HTR-8/SVneo (cell line): ENCODE results near the gene FGF4.

ENCODE experiments used
- DNase-seq: peaks from one replicate; pipeline ENCODE4 v3.0.0; 2011; ENCODE audit warnings: low spot score, mixed read lengths; ENCODE audit not compliant: insufficient read length
- FAIRE-seq: peaks from 2 replicates; lab custom pipeline; 2011; peaks lifted over from hg19 to GRCh38; lab: Jason Lieb, UNC

The FGF4 gene

DNA sequence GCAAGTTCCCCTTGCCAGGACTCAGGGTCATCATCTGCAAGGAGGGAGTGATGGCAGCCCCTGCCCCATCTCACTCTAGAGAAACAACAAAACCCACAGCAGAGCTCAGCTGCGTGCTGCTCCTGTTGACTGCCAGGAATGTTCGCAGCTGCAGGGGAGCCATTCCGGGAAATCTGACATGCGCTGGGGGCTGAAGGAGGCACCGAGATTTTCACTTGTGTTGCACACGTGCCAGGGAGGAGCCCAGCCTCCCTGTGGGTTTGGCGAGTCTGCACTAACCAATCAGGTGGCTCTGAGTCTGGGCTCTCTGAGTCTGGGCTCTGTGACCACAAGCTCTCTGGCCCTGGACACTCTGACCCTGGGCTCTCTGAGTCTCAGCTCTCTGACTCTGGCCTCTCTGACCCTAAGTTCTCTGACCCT is 33.5 kb upstream of the FGF4 start:
- DNase-seq (no peak), FAIRE-seq (peak; percentile 57)

DNA sequence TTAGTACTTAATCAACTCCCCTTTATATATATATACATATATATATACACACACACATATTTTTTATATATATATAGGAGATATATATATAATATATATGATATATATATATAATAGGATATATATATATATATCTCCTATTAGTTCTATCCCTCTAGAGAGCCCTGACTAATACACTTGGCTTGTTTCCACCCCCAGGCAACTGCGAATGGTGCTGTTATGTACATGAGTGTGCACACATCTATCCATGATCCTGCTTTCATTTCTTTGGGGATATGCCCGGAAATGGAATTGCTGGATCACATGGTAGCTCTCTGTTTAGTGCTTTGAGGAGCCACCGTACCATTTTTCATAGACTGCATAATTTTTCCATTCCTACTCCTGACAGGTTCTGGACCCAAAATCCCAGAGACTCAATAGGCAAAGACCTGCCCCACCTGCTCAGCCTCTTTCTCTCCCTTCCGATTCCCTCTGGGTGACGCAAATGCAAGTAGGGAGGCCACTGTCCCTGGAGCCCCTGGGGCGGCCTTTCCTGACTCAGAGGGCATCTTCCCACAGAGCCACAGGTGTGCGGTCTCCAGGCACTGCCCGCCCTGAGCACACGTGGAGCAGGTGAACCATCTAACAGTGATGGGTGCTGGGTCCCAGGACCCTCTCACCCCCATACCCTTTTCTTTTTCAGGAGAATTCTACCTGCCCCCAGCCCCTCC is 32.1 kb upstream of the FGF4 start:
- DNase-seq (no peak), FAIRE-seq (no peak)

DNA sequence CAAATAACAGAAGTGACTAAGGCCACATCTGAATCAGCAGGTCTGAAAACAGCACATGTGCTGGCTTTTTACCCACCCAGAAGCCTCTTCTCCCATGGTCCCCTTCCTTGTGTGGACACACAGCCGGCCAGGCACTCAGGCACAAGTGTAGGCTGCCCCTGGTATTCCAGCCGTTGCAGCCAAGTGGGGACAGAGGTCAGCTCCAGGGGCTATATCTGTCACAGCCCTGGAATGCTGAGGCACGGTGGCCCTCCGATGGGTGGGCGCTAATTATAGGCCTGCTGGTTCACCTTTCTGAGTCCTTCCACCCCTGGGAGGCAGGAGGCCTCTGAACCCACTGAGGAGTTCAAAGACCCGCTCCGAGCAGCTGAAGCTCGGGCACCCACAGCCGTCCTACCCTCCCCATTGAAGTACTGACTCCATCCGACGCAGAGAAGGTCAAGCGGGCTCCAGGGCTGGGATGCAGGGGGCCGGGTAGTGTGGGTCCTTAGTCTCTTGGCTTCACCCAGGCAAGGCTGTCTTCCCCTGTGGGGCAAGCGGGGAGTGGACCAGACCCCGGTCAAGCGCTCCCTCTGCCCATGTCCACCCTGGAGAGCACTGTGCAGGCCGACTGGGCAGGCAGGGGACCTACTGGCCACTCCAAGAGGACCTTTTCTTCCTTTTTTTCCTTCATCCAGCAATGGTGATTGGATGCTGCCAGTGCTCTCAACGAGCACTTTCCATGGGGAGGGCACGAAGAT is 29.8 kb upstream of the FGF4 start:
- FAIRE-seq (no peak), DNase-seq (no peak)

DNA sequence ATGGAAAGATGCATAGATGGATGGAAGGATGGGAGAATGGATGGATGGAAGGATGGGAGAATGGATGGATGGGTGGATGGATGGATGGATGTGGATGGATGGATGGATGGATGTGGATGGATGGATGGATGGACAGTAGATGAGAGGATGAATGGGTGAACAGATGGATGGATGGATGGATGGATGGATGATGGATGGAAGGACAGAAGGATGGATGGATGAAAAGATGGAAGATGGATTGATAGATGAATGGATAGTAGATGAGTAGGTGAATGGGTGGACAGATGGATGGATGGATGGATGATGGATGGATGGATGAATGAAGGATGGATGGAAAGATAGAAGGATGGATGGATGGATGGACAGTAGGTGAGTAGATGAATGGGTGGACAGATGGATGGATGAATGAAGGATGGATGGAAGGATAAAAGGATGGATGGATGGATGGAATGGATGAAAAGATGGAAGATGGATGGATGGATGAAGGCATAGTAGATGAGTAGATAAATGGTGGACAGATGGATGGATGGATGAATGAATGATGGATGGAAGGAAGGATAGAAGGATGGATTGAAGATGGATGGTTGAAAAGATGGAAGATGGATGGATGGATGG is 28.6 kb upstream of the FGF4 start:
- peak; percentile 92 for FAIRE-seq
- DNase-seq: no peak

DNA sequence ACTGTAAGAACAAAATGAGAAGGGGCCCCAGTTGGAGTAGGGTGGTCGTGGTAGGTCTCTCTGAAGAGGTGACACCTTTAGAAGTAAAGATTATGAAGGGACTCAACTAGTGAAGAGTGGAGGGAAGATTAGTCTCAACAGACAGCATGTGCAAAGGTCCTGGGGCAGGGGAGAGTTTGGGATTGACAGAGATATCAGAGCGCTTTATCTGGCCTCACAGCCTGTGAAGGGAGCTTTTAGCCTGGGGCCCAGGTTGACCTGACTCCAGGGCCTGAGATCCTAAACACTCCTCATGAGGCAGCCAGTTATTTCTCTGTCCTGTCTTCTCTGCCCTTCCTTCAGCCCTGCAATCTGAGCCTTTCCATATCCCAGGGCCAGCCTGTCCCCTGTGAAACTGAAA is 27.9 kb upstream of the FGF4 start:
- no peak for FAIRE-seq
- no peak for DNase-seq

DNA sequence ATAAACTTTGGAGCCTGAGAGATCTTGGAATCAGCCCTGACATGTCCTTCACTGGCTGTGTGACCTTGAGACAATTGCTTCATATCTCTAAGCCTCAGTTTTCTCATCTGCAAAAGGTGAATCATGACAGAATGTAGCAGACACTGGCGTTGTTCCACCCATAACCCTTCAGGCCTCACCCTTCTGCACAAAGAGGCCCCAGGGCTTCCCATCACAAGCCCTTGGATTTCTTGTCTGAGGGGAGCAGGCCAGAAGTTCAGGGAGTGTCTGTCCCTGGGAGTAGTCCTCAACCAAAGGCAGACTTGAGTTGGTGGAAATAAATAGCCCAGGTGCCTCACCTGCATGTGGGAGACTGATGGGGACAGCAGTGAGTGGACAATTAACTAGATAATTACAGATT is 27.4 kb upstream of the FGF4 start:
- FAIRE-seq (no peak), DNase-seq (no peak)

DNA sequence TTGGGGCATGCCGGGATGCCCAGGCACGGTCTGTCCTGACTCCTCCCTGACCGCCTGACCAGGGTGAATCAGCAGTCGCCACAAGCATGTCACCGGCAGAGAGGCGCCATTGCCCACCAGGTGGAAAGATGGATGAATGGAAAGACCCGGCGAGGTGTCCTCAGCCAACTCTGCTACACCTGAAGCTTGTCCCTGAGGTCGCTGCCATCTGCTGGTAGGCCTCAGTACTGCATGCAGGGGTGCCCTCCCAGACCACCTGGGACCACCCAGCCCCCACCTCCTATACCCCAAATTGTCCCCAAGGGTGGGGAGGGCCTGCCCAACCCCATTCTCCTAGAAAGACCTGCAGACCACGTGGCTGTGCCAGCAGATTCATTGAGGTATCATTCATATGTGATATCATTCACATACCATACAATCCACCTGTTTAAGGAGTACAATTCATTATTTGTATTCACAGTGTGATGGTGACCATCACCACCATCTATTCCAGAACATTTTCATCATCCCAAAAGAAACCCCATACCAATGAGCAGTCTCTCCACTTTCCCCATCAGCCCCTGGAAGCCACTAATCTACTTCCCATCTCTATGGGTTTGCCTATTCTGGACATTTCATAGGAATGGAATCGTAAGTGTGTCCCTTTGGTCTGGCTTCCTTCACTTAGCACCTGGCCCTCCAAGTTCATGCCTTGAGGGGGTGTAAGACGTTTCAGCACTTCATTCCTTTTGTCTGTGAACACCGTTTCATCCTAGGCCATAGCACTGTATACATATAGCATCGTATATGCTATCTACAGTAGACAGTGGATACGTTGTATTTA is 26.6 kb upstream of the FGF4 start:
- FAIRE-seq (peak; percentile 86), DNase-seq (peak; percentile 63)

DNA sequence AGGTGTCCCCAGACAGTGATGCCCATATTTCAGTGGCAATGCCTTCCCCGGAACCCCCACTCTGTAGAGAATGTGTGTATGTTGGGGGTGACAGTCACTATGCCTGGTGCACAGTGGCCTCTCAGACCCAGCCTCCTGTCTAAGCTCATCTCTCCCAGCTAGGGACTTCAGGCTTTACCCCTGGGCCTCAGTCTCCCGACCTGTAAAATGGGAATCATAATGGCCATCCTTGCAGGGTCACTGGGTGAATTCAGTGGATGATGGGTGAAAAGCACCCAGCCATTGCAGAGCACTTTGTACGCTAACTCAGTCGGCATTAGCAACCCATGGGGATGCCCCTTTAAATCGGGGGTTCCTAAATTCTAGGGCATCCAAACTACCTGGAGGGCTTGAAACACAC is 25.1 kb upstream of the FGF4 start:
- FAIRE-seq: no peak

DNA sequence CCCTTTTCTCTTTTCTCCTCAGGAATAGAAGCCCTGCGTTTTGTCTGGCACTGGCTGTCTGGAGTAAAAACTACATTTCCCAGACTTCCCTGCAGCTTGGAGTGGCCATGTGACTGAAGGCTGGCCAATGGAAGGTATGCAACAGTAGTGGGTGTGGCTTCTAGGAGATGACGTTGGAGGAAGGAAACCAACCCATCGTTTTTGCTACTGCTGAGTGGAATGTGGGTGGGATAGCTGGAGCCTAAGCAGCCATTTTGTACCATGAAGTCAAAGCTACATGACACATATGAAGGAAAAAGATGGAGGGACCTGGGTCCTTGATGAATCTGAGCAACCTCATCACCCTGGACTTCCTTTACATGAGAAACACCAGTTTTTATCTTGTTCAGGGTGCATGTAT is 24.4 kb upstream of the FGF4 start:
- no peak for DNase-seq
- no peak for FAIRE-seq

More for the DNA sequence above, 25.1 kb upstream of the FGF4 start:
- DNase-seq: no peak

DNA sequence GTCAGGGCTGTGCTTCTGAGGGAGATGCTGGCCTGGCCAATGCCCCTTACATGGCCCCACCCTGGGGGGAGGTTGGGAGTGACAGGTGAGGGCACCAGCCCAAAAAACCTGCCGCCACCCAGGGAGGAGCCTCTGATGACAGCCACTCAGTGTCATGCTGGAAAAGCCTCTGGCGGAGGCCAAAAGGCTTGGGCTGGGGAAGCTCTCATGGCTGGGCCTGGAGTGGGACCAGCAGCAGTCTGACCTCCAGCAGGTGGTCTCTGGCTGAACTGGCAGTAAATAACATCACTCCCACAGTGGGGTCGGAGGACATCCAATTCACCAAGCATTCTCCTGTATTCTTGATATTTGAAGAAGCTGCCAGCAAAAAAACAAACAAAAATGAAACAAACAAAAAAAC is 24.0 kb upstream of the FGF4 start:
- DNase-seq (no peak), FAIRE-seq (no peak)

DNA sequence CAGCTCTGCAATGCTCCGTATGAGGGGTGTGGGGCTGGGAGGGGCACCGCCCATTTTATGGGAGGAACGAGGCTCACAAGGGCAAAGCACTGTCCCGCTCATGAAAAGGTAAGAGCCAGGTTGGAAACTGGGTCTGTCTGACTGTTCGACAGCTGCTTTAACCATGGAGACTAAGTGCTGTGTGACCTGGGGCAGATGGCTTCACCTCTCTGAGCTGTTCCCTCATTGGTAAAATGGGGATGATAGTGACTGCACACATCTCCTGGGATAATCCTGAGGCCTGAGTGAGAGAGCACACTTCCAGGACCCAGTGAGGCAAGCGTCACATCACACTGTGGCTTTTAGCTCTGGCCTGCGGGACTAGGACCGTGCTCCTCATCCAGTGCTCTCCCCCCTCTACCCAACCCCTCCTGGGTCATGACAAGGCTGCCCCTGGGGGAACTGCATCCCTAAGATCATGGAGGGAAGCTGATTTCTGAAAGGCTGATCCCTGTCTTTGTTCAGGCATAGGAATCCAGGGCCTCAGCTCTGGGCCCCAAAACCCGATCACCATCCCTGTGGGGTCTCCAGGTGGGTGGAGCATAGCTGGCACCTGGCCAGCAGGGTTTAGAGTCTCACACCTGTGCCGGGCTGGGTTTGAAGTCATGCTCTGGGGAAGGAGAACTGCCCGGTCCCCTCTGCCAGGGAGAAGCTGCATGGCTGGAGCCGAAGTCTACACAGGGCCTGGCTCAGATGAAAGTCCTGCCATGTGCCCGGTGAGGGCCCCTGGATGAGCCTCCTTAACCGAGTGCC is 22.8 kb upstream of the FGF4 start:
- no peak for DNase-seq
- FAIRE-seq: no peak

DNA sequence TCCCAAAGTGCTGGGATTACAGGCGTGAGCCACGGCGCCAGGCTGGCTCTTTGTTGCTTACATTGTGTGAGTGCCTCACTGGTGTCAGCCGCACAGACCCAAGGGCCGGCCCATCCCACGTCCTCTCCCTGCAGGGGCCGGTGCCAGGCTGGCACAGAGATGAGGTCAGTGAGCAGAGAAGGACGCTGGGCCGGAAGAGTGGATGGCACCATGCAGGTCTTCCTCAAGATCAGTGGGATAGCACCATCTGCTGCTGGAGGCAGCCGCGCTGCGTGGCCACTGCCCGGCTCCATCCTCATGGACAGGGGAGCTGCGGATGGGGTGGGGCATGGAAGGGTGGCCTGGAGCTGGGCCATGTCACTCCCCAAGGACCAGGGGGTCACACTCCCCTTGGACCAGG is 22.0 kb upstream of the FGF4 start:
- no peak for DNase-seq

DNA sequence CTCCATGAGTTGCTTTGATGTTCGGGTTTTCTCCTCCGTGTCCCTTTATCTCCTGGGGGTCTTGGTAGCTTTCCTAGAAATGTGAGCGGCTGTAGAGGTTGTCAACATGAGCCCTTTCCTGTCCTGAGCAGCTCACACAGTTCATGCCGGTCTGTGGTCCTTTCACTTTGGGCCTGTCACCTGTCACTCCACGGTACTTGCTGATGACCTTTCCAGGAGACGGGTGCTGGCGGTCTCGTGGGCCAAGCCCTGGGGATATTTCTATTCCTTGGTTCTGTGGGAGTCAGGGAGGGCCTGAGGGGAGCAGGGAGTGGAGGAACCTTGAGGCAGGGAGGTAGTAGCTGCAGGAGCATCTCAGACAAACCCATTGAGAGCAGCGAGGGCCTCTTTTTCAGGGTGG is 20.9 kb upstream of the FGF4 start:
- DNase-seq: no peak
- no peak for FAIRE-seq

More for the DNA sequence above, 22.0 kb upstream of the FGF4 start:
- no peak for FAIRE-seq

DNA sequence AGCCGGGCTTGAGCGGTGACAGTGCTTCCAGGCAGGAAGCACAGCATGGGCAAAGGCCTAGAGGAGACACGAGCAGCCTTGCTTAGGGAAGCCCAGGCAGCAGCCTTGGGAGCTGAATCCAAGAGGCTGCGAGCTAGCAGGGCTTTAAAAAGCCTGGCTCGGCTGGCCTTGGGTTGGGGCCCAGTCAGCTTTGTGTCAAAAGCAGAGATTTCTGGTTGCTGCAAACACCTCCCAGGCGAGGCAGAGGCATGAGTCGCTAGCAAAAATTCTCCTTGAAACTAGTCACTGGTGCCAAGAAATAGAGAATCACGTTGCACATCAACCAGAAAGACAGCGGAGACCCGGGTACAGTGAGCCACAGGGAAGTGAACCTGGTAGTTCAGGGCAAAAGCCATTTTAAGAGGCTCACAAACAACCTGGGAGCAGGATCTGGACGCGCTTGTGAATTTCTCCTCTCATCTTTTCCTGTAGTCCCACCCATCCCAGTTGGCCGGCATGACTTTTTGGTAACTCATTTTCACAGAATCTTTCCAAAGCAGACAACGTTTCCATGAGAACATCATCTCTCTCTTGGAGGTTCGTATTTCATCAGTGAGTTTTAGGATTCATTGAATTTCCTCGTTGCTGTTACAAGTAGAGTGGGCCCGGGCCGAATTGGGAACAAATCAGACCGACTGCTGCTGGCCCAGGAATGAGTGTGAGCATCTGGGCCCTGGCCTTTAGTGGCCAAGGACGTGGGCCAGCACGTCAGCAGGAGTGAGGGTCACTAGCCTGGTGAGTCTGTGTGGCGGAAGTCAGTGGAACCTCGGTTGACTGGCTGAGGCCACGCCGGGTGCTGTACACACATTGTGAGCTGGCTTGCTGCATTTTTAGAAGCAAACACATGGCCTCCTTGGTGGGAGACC is 16.4 kb upstream of the FGF4 start:
- DNase-seq (peak; percentile 66), FAIRE-seq (peak; percentile 57)

DNA sequence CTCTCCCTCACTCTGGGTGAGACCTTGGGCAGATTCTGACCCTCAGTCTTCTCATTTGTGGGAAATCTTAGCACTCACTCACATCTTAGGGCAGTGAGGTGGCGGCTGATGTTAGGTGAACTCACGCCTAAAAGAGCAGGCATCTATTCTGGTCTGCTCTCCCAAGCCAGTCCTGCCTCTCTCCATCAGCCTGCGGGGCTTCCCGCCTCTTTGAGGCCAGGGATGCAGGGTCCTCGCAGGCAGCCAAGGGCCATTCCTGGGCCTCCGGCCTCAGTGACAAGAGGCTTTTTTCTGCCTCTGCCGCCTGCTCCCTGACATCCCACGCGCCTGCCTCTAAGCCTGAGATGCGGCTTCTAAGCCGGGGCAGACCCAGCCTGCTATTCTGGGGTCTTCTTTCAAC is 13.8 kb upstream of the FGF4 start:
- FAIRE-seq (no peak), DNase-seq (no peak)

DNA sequence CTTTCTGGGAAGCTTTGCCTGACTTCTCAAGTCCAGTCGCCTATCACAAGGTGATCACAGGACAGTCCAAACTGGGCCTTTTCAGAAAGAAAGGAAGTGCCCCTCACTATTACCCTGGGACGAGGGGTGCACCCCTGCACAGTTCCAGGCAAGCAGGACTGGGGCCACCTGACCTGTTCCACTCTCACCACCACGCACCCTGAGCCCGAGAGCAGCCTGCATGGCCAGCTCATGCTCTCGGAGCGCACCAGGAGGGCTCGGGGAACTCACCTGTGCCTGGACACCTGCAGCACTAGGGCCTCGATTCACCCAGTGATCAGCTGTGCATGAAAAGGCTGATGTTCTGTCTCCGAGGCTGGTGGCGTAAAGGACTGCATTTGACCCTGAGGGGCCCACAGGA is 12.8 kb upstream of the FGF4 start:
- DNase-seq (no peak), FAIRE-seq (no peak)

DNA sequence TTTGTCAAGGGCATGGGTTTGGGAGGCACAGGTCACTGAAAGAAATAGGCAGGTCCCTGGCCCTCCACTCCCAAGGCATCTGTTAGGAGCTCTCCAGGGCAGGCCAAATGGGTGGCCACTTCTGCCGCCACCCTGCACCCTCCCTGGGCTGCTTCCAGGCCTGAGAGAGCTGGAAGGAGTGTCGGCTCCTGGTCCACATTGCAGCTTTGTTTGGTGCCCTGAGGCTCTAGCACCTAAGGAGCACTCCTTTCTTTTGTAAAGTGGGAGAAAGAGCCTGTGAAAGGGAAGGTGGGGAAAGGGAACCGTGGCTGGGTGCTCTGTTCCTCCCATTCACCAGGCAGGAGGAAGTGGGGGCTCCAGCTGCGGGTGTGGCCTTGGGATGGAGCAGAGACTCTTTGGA is 12.3 kb upstream of the FGF4 start:
- no peak for FAIRE-seq

DNA sequence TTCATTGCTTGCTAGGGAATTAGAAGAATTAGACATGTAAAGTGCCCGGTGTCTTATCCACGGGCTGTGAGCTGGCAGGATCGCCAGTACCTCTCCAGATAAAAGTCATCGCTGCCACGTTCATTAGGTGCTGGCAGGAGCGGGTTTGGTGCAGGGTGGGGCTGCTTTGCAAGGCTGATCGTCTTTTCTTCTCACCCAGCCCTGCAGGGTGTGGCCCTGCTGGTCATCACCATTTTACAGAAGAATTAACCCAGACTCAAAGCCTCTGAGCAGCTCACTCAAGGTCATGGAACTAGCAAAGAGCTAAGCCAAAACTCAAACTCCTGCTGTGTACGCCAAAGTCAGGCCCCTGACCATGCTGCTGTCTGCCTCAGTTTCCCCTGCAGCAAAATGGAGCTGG is 6.1 kb upstream of the FGF4 start:
- FAIRE-seq: no peak
- DNase-seq: no peak

More for the DNA sequence above, 12.3 kb upstream of the FGF4 start:
- no peak for DNase-seq

DNA sequence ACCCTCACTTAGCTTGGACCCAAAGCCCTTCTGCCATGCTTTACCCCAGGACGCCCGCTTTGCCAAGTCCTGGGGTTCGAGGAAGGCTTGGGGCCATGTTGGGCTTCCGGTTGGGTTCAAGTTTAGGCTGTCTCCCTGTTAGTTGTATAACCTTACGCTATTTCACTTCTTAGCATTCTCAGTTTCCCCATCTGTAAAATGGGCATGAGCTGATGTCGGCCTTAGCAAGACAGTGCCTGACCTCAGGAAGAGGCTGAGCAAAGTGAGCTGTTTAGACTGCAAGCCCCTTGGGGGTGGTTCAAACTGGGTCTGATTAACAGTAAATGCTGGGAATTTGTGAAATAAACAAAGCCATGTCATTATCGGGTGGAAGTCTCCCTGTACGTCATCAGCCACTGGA is 3.2 kb upstream of the FGF4 start:
- DNase-seq (no peak), FAIRE-seq (no peak)
